OCI-LY7 (cell line): ENCODE results near the gene CNOT1. TPM values are rescaled to one million over a fixed set of nuclear protein-coding genes. Genes with fewer than 3 reads are reported as not detected.

Source experiments
- BruUV-seq: library from RNA; stranded (reverse); fragments of 400-500 nt; replicated peaks from 2 replicates; lab custom pipeline; 2021; lab: Mats Ljungman, UMichigan
- CTCF ChIA-PET: fragments of 300-600 bp; sonication (Branson Sonifier 250); formaldehyde crosslinking; loops from one replicate; lab custom pipeline; 2022; ENCODE audit warnings: antibody characterized with exemption; ENCODE audit not compliant: unreplicated experiment; lab: Charles Lee
- POLR2A ChIA-PET: fragments of 300-600 bp; sonication (Branson Sonifier 250); formaldehyde crosslinking; loops from one replicate; lab custom pipeline; 2022; ENCODE audit warnings: antibody characterized with exemption; lab: Charles Lee
- DNase-seq: peaks from one replicate; pipeline ENCODE4 v3.0.0-alpha.2; 2015; ENCODE audit warnings: low spot score
- H2AFZ ChIP-seq: fragments of 200-600 bp; sonication (generic), shearing (Covaris generic); 2 replicates; pipeline ENCODE4 v1.6.1; 2014; ENCODE audit warnings: mild to moderate bottlenecking, antibody characterized with exemption, low read length, moderate library complexity
- H3K27ac ChIP-seq: fragments of 200-600 bp; sonication (generic); 2 replicates; pipeline ENCODE4 v1.5.1; 2014; ENCODE audit warnings: mixed run types, low read depth, mild to moderate bottlenecking, moderate library complexity, low read length, inconsistent platforms; ENCODE audit not compliant: poor library complexity, severe bottlenecking
- H3K36me3 ChIP-seq: fragments of 200-600 bp; sonication (generic); 2 replicates; pipeline ENCODE4 v1.6.1; 2014; ENCODE audit warnings: mild to moderate bottlenecking, antibody characterized with exemption, low read length, moderate library complexity, mixed read lengths; ENCODE audit not compliant: insufficient read depth
- H3K4me1 ChIP-seq: fragments of 200-600 bp; sonication (generic); 2 replicates; pipeline ENCODE4 v1.5.1; 2014; ENCODE audit warnings: mild to moderate bottlenecking, low read length; ENCODE audit not compliant: insufficient read depth, poor library complexity, severe bottlenecking
- H3K4me2 ChIP-seq: fragments of 200-600 bp; sonication (generic); 2 replicates; pipeline ENCODE4 v1.6.1; 2014; ENCODE audit warnings: mild to moderate bottlenecking, low read length
- H3K4me3 ChIP-seq: fragments of 200-600 bp; sonication (generic); 2 replicates; pipeline ENCODE4 v1.5.1; 2014; ENCODE audit warnings: mild to moderate bottlenecking, low read depth, low read length; ENCODE audit not compliant: poor library complexity, severe bottlenecking
- H3K79me2 ChIP-seq: fragments of 200-600 bp; sonication (generic); 2 replicates; pipeline ENCODE4 v1.6.1; 2016; ENCODE audit warnings: low read depth, mild to moderate bottlenecking, low read length, moderate library complexity, mixed read lengths; ENCODE audit not compliant: insufficient read depth
- H3K9me2 ChIP-seq: fragments of 200-600 bp; sonication (generic); 2 replicates; pipeline ENCODE4 v1.6.1; 2016; ENCODE audit warnings: mild to moderate bottlenecking, low read length, mixed read lengths; ENCODE audit not compliant: insufficient read depth
- H3K9me3 ChIP-seq: fragments of 200-600 bp; sonication (generic); 2 replicates; pipeline ENCODE4 v1.6.1; 2014; ENCODE audit warnings: mild to moderate bottlenecking, mixed run types, low read length, mixed read lengths
- H4K20me1 ChIP-seq: fragments of 200-600 bp; sonication (generic); 2 replicates; pipeline ENCODE4 v1.6.1; 2014; ENCODE audit warnings: mild to moderate bottlenecking, antibody characterized with exemption, low read length, moderate library complexity, mixed read lengths; ENCODE audit not compliant: insufficient read depth
- EZH2phosphoT487 ChIP-seq: fragments of 200-600 bp; sonication (generic); IDR thresholded peaks from 2 replicates; pipeline ENCODE4 v1.6.1; 2018; ENCODE audit warnings: low read depth, borderline replicate concordance, mild to moderate bottlenecking, mixed run types, antibody characterized with exemption, low read length, moderate library complexity, mixed read lengths
- intact Hi-C: fragments of 100-400 bp; cut with micrococcal nuclease; formaldehyde crosslinking; loops from one replicate; pipeline ENCODE4 v1.10.0; 2022; ENCODE audit not compliant: unreplicated experiment
- total RNA-seq, 2 experiments: library from RNA; depleted of rRNA in 1 of 2; stranded (reverse); fragments of >200 nt in 1 of 2; shearing (Covaris generic) in 1 of 2; gene quantifications; 2 replicates each; pipeline ENCODE4 v1.2.3, GENCODE V29; 2014 to 2022
- TF ChIP-seq, protein P1 (sequence below): fragments of 200-600 bp; sonication (generic); conservative IDR thresholded peaks from 2 replicates; pipeline ENCODE4 v1.5.1; 2014; ENCODE audit warnings: mild to moderate bottlenecking, antibody characterized with exemption, low read length, moderate library complexity, mixed read lengths

The CNOT1 gene
- total RNA-seq, 2 experiments from 2014 or later: 230 to 288 TPM

DNA sequence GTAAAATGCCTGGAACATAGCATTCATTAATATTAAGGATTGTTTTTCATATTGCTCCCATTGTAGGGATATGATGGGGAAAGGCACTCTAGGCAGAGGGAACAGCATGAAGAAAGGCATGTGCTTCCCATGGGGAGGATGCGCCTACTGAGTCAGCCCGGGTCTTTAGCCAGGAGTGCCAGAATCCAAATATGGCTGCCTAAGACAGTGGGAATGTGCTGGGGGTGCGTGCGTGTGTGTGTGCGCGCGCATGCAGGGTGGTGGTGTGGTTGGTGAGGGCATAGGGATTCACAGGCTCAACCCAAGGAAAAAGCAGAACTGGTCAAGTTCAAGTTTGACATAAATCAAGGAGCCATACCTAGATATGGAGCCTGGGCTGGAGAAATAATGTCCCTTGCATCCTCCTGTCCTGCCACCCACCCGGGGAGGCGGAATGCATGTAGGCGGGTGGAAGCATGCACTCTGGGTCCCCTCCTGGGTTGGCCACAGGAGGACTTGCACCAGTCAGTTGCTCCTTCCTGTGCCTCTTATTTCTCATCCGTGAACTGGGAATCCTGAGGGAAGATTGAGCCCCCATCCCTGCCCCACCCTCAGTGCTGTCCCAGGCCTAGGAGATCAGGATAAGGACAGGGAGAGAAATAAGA is 148.3 kb downstream of the CNOT1 start:
- no peaks in the 10 kb centered on the region for H3K79me2 ChIP-seq
- no TSS peak for BruUV-seq
- no peak overlapping the region for H3K27ac ChIP-seq
- H3K9me3 ChIP-seq: no peaks in the 10 kb centered on the region
- no peaks in the 10 kb centered on the region for H4K20me1 ChIP-seq
- no peak overlapping the region for H3K4me2 ChIP-seq
- intact Hi-C loops: no loop called here
- TF ChIP-seq, protein P1, sequence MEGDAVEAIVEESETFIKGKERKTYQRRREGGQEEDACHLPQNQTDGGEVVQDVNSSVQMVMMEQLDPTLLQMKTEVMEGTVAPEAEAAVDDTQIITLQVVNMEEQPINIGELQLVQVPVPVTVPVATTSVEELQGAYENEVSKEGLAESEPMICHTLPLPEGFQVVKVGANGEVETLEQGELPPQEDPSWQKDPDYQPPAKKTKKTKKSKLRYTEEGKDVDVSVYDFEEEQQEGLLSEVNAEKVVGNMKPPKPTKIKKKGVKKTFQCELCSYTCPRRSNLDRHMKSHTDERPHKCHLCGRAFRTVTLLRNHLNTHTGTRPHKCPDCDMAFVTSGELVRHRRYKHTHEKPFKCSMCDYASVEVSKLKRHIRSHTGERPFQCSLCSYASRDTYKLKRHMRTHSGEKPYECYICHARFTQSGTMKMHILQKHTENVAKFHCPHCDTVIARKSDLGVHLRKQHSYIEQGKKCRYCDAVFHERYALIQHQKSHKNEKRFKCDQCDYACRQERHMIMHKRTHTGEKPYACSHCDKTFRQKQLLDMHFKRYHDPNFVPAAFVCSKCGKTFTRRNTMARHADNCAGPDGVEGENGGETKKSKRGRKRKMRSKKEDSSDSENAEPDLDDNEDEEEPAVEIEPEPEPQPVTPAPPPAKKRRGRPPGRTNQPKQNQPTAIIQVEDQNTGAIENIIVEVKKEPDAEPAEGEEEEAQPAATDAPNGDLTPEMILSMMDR: no peak
- no peak for TF ChIP-seq EZH2phosphoT487
- H3K4me3 ChIP-seq: no peak overlapping the region
- H3K4me1 ChIP-seq: peaks cover 13% of the 10 kb centered on the region
- H2AFZ ChIP-seq: no peak overlapping the region
- H3K9me2 ChIP-seq: no peaks in the 10 kb centered on the region
- ChIA-PET CTCF (no interaction called here), POLR2A (interaction anchor here (0.6 to 1.2 kb wide), 3 partner anchors 134 to 1497 kb away, joined by 3 to 5 read pairs (median 3); no protein-coding TSS in a partner anchor)
- no peaks in the 10 kb centered on the region for H3K36me3 ChIP-seq
- DNase-seq: no peak

- no peak overlapping the region for H3K4me3 ChIP-seq
- no peaks in the 10 kb centered on the region for H4K20me1 ChIP-seq
- ChIA-PET CTCF (no interaction called here), POLR2A (interaction anchor here (0.5 kb wide), 2 partner anchors 8 to 762 kb away, joined by 4 read pairs; no protein-coding TSS in a partner anchor)
- H3K9me2 ChIP-seq: no peaks in the 10 kb centered on the region
- H3K4me1 ChIP-seq: peaks cover 28% of the 10 kb centered on the region
- BruUV-seq: no TSS peak
- H3K36me3 ChIP-seq: no peaks in the 10 kb centered on the region
- TF ChIP-seq EZH2phosphoT487: no peak
- TF ChIP-seq, protein P1: no peak
- no peak overlapping the region for H2AFZ ChIP-seq
- H3K4me2 ChIP-seq: no peak overlapping the region
- intact Hi-C loops: no loop called here
- no peak for DNase-seq
- no peaks in the 10 kb centered on the region for H3K79me2 ChIP-seq
- no peak overlapping the region for H3K27ac ChIP-seq
- H3K9me3 ChIP-seq: no peaks in the 10 kb centered on the region
Measured at GRCh38 chr16:58478427-58478826, 151.2 kb downstream of the CNOT1 start.

GRCh38 chr16:58476791-58477190 is 152.8 kb downstream of the CNOT1 start:
- Histone ChIP-seq H3K4me3 (no peak overlapping the region), H3K79me2 (no peaks in the 10 kb centered on the region), H3K4me1 (peaks cover 36% of the 10 kb centered on the region), H3K27ac (no peak overlapping the region), H3K9me3 (no peaks in the 10 kb centered on the region), H3K9me2 (no peaks in the 10 kb centered on the region), H3K4me2 (no peak overlapping the region), H2AFZ (no peak overlapping the region), H4K20me1 (no peaks in the 10 kb centered on the region), H3K36me3 (no peaks in the 10 kb centered on the region)
- POLR2A ChIA-PET: no interaction called here
- DNase-seq: no peak
- CTCF ChIA-PET: no interaction called here
- intact Hi-C loops: no loop called here
- TF ChIP-seq, protein P1: no peak
- TF ChIP-seq EZH2phosphoT487: no peak
- BruUV-seq: no TSS peak
